GM12891 (cell line): ENCODE data around the gene PLCB1.

ENCODE experiments used
- DNase-seq: peaks from one replicate; pipeline ENCODE4 v3.0.0; 2011; ENCODE audit warnings: low spot score; ENCODE audit not compliant: insufficient read length
- FAIRE-seq: peaks from 2 replicates; lab custom pipeline; 2011; peaks lifted over from hg19 to GRCh38; lab: Jason Lieb, UNC
- PAX5 ChIP-seq: IDR thresholded peaks from 2 replicates; pipeline ENCODE4 v1.6.1; 2011; ENCODE audit warnings: low read length, moderate library complexity, mild to moderate bottlenecking; ENCODE audit not compliant: insufficient read depth, severe bottlenecking
- POLR2A ChIP-seq: IDR thresholded peaks from 2 replicates; pipeline ENCODE4 v1.6.1; 2011; ENCODE audit warnings: low read depth, low read length, control low read depth
- POLR2AphosphoS5 ChIP-seq: IDR thresholded peaks from 2 replicates; pipeline ENCODE4 v1.6.1; 2011; ENCODE audit warnings: low read depth, low read length, control low read depth
- POU2F2 ChIP-seq: IDR thresholded peaks from 2 replicates; pipeline ENCODE4 v1.6.1; 2011; ENCODE audit warnings: low read depth, mild to moderate bottlenecking, control low read depth, low read length, moderate library complexity
- SPI1 ChIP-seq: IDR thresholded peaks from 2 replicates; pipeline ENCODE4 v1.6.1; 2011; ENCODE audit warnings: low read depth, low read length, control low read depth
- TAF1 ChIP-seq: IDR thresholded peaks from 2 replicates; pipeline ENCODE4 v1.6.1; 2011; ENCODE audit warnings: low read depth, low read length, control low read depth

PLCB1 gene

DNA sequence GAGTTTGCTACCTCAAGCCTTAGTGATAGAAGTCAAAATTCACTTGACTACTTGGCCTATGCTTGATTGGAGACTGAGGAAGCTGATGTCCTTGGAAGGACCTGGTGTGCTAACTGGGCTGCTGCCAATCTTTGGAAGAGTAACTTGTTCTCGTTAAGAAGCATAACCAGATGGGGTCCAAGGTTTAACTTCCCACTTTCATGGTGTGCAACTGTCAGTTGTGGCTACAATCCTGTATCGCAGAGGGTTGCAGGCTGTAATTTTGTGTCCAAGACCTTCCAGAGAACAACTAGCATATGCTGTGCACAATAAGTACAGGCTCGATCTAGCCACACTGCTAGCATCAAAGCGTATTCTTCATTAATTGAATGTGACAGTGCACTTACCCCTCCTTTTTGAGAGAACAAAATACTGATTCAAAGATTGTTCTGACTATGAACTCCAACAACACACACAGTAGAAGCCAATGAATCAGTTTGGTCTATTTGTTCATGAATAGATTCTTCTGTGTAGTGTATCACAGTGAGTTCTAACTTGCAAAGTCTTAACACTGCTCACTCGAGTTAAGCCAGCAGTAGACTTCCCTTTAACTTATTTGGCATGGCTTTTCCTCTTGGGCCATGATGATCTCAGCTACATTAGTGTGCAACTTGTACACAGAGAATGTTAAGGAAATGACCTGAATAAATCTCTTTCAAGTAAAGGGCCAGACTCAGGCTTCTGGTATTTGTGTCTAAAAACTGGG is 15.8 kb upstream of the PLCB1 start:
- FAIRE-seq (no peak), DNase-seq (no peak)
- TF ChIP-seq POU2F2 (no peak), TAF1 (no peak)

DNA sequence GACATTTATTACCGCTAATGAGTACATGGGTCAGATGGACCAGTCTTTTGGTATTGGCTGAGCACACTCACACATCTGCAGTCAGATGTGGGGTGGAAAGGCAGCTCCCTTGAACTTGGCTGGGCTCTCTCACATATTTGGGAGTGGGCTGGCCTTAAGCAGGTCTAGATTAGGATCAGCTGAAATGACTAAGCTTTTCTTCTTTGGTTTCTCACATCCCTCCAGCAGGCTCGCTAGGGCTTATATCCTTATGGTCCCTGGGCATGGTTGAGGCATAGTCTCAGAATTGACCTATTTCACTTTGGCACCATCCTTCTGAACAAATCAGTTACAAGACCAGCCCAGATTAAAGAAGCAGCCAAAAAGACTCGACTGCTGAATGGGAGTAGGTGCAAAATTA is 14.4 kb upstream of the PLCB1 start:
- no peak for TF ChIP-seq SPI1
- no peak for TF ChIP-seq TAF1
- no peak for TF ChIP-seq POLR2A
- TF ChIP-seq POU2F2, result no peak
- TF ChIP-seq PAX5, result no peak
- no peak for TF ChIP-seq POLR2AphosphoS5
- FAIRE-seq, result no peak

DNA sequence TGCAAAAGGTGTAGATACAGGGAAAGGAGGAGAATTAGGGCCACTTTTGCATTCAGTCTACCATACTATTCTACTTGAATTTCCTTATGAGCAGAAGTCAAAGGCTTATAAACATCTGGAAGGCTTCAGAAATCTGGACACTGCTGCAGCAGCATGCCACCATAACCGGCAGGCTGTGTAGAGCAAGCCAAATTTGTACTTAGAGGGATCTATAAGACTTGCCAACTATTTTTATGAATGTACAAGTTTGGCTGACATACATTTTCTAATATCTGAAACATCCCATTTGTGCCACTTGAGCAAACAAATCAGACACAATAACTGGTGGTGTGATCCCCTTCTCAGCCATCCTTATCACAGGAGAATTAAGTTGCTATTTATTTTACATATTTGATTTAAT is 14.0 kb upstream of the PLCB1 start:
- FAIRE-seq (no peak), DNase-seq (no peak)
- no peak for TF ChIP-seq POLR2AphosphoS5

More for the DNA sequence above, 14.4 kb upstream of the PLCB1 start:
- no peak for DNase-seq

DNA sequence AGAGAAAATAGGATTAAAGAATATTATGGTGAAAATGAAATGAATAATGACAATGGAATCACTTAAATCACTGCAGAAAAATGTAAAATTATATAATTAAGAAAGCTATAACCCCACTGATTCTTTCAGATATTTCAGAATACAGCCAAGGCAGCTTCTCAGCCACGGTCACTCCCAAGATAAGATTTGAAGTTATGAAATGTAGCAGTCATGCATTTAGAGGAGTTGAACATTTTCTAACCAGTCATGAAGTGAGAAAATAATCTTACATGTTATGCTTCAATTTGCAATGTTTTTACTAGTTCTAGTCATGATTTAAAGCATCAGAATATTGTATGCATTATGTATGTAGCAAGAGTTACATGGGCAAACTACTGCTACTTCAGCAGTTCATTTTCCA is 13.3 kb upstream of the PLCB1 start:
- DNase-seq (no peak), FAIRE-seq (no peak)
- TF ChIP-seq POLR2A (no peak), SPI1 (no peak), TAF1 (no peak), PAX5 (no peak), POU2F2 (no peak), POLR2AphosphoS5 (no peak)

DNA sequence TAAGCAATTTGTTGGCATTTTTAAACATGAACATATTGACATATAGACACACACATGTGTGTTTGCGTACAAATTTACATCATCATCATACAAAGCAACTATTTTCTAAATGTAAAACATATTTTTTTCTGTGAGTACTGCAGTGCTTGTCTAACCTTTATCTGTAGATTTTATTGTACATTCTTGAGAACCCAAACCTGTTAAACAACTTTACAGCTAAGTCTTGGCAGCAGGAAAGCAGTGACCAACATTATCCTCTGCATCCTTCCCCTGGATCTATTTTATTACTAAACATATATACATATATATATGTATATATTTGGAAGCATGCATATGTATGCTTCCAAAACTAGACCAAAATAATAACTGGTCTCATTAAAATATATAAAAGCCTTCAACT is 10.4 kb upstream of the PLCB1 start:
- DNase-seq, result no peak
- FAIRE-seq, result no peak
- TF ChIP-seq PAX5 (no peak), POLR2AphosphoS5 (no peak), POU2F2 (no peak)

DNA sequence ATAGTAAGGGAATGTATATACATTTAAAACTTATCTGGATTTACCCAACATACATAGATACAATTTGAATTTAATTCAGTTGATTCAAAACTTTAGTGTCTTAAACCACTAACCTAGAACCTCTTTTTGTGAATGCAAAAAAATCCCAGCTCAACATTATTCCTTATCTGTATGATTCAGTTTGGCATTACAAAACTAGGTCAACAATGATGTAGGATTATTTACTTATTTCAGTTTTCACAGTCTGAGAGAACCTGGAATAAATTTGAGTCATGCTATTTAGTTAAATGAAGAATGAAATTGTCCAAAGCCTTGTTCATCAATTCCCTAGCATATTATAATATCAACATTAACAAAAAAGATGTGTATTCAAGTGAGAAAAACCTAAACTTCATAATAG is 7.4 kb upstream of the PLCB1 start:
- DNase-seq (no peak), FAIRE-seq (no peak)
- TF ChIP-seq POU2F2, result no peak
- TF ChIP-seq TAF1, result no peak
- TF ChIP-seq POLR2A, result no peak

DNA sequence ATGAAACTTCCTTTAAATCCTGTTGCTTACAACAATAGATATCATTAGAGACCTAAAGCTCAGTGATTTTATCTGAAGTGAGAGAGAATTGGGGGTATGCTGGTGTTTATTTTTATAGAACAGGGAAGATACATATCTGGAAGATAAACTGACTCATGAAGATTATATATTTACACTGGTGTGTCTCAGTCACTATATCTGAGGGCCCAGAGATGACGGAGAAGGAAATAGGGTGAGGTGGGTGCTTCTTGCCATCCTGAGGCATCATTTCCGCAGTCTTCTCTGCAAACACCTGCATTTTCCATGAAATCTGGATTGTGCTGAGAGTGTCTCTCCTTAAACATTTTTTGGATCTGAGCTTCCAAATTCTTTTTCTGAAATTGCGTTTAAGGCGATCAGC is 5.9 kb upstream of the PLCB1 start:
- TF ChIP-seq POLR2A (no peak), POU2F2 (no peak), PAX5 (no peak), POLR2AphosphoS5 (no peak), SPI1 (no peak), TAF1 (no peak)
- FAIRE-seq (no peak), DNase-seq (no peak)

DNA sequence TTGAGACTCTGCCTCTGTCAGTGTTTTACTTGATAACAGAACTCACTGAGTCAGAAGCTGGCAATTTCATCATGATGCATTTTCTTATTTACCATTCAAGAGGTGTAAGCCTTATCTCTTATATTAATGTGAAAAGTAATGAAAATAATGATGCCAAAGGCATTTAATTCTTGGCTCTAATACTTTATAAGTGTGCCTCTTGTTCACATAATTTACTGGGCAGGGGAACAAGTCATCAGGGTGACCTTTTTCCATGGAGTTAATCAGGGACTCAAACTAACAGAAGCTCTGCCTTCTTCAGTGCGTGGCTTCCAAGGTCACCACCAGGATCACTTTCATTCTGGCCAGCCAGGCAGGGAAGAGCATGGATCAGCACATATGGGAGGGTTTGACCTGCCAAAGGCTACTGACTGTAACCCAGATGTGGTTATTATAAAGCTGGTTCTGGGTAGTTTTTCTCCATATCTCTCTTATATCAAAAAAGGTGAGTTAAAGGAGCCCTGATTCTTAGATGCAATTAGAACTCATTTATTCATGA is 5.2 kb upstream of the PLCB1 start:
- FAIRE-seq, result no peak
- TF ChIP-seq TAF1 (no peak), PAX5 (no peak), POU2F2 (no peak), SPI1 (no peak), POLR2AphosphoS5 (no peak), POLR2A (no peak)
- no peak for DNase-seq

DNA sequence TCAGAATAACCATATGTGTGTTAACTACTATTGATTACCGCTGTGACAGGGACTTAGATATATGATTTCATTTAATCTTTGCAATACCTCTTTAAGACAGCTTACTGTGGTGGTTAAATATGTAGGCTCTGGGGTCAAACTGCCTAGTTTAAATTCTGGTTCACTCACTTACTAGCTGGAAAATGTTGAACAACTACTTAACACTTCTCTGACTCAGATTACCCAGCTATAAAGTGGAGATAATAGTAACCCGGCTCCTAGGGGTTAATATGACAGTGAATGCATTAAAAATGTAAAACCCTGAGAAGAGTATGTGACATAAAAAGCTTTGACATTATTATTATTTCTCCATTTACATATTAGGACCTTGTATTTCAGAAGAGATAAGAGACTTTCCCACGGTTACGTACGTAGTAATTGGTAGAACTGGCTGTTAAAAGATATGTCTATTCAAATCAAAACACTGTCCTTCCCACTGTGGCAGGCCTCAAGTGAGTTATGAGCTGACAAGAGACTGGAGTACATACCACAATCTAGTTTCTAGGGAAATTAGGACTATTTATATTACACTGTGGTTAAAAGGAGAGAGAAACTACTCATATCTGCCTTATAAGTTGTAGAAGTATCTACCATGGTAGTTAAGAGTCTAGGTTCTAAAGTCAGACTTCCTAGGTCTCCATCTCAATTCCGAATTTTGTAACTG is 4.4 kb upstream of the PLCB1 start:
- DNase-seq (no peak), FAIRE-seq (no peak)
- TF ChIP-seq POU2F2, result no peak
- TF ChIP-seq TAF1, result no peak

DNA sequence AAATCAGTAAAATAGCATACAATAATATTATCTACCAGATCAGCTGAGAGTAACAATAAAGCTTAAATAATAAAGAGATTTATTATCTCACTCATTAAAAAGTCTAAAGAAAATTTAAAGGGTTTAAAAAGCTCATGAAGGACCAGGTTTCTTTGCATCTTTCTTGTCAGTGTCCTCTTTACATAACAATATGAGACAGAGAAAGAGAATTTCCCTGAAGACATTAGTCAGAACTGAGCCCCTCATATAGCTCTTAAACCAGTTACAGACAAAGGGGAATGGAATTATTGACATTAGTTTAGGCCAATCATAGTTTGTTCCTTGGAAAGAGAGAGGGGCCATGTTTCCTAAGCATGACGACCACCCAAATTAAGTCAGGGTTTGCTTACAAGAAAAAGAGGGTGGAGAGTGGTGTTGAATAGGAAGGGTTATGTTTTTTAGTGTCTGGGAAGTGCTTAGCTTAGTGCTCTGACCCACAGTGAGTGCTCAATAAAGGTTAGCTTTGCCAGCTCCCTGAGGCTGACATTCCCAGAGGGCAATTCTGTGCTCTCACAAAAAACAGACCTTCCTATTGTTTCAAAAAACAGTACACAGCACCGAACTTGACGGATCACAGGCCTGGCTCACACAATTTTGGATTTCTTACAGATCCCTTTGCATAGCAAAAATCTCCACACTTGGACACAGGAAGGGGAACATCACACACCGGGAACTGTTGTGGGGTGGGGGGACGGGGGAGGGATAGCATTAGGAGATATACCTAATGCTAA is 3.6 kb upstream of the PLCB1 start:
- no peak for TF ChIP-seq SPI1
- no peak for TF ChIP-seq POLR2AphosphoS5
- no peak for TF ChIP-seq TAF1
- no peak for TF ChIP-seq POU2F2
- TF ChIP-seq PAX5, result no peak
- TF ChIP-seq POLR2A, result no peak
- DNase-seq (no peak), FAIRE-seq (no peak)
